CD4-positive, alpha-beta T cell treated with Interferon gamma for 1 hour (primary cell): Measurements from ENCODE around the gene NUDT4B.
"Not testable (repeated sequence)": the region's sequence is repeated elsewhere in the genome, so short reads cannot be mapped to it uniquely, and the experiment has no call there.

Experiments
- DNase-seq: peaks from one replicate; pipeline ENCODE4 v3.0.0-alpha.2; 2020

The NUDT4B gene

GRCh38 chr1:148748563-148749334 lies at the start of gene NUDT4B:
TSS of gene NUDT4B (plus strand) at chr1:148748774. CDS start at chr1:148748953, 179 bp downstream.
- DNase-seq: not testable (repeated sequence)

- DNase-seq: not testable (repeated sequence)
Observed at GRCh38 chr1:148699357-148699756, 49.2 kb upstream of the NUDT4B start.

GRCh38 chr1:148702242-148702641 lies 46.3 kb upstream of the NUDT4B start:
- DNase-seq: not testable (repeated sequence)

- DNase-seq: not testable (repeated sequence)
Observed at GRCh38 chr1:148703973-148704591, 44.5 kb upstream of the NUDT4B start.

GRCh38 chr1:148705316-148705948 lies 43.1 kb upstream of the NUDT4B start:
- not testable (repeated sequence) for DNase-seq

- DNase-seq: not testable (repeated sequence)
Observed at GRCh38 chr1:148708779-148709333, 39.7 kb upstream of the NUDT4B start.

GRCh38 chr1:148710772-148711523 lies 37.6 kb upstream of the NUDT4B start:
- DNase-seq: not testable (repeated sequence)

- not testable (repeated sequence) for DNase-seq
Observed at GRCh38 chr1:148712353-148712752, 36.2 kb upstream of the NUDT4B start.

GRCh38 chr1:148715518-148715917 lies 33.1 kb upstream of the NUDT4B start:
- DNase-seq: not testable (repeated sequence)

GRCh38 chr1:148716966-148717520 lies 31.5 kb upstream of the NUDT4B start:
- DNase-seq: not testable (repeated sequence)

- DNase-seq: not testable (repeated sequence)
Observed at GRCh38 chr1:148720918-148721317, 27.7 kb upstream of the NUDT4B start.

GRCh38 chr1:148722758-148723157 lies 25.8 kb upstream of the NUDT4B start:
- DNase-seq: not testable (repeated sequence)

GRCh38 chr1:148723515-148723914 lies 25.1 kb upstream of the NUDT4B start:
- not testable (repeated sequence) for DNase-seq

GRCh38 chr1:148724872-148725271 lies 23.7 kb upstream of the NUDT4B start:
- DNase-seq: not testable (repeated sequence)

GRCh38 chr1:148727862-148728261 lies 20.7 kb upstream of the NUDT4B start:
- DNase-seq: not testable (repeated sequence)

- DNase-seq: not testable (repeated sequence)
Observed at GRCh38 chr1:148729128-148729527, 19.4 kb upstream of the NUDT4B start.

- DNase-seq: not testable (repeated sequence)
Observed at GRCh38 chr1:148729541-148729940, 19.0 kb upstream of the NUDT4B start.

- not testable (repeated sequence) for DNase-seq
Observed at GRCh38 chr1:148732277-148732676, 16.3 kb upstream of the NUDT4B start.

GRCh38 chr1:148733585-148734310 lies 14.8 kb upstream of the NUDT4B start:
- DNase-seq: not testable (repeated sequence)

GRCh38 chr1:148734311-148734662 lies 14.3 kb upstream of the NUDT4B start:
- DNase-seq: not testable (repeated sequence)

GRCh38 chr1:148735538-148735937 lies 13.0 kb upstream of the NUDT4B start:
- not testable (repeated sequence) for DNase-seq
